ENCODE results near the gene KCNRG.
"Not testable (repeated sequence)": the region's sequence is repeated elsewhere in the genome, so short reads cannot be mapped to it uniquely, and the experiment has no call there.

KCNRG gene

GRCh38 chr13:50012396-50013169 lies 2.7 kb upstream of the KCNRG start:
- no peak for DNase-seq

GRCh38 chr13:50014386-50014785 lies 858 bp upstream of the KCNRG start:
- no peak for DNase-seq

- no peak for DNase-seq
Observed at GRCh38 chr13:50015750-50016149, 506 bp downstream of the KCNRG start.

GRCh38 chr13:50016444-50016843 lies 1.2 kb downstream of the KCNRG start:
- DNase-seq: no peak

- DNase-seq: no peak
Observed at GRCh38 chr13:50017819-50018218, 2.6 kb downstream of the KCNRG start.

GRCh38 chr13:50025436-50025835 lies 10.2 kb downstream of the KCNRG start:
- no peak for DNase-seq

- no peak for DNase-seq
Observed at GRCh38 chr13:50026788-50027473, 11.7 kb downstream of the KCNRG start.

GRCh38 chr13:50030315-50030714 lies 15.1 kb downstream of the KCNRG start:
- DNase-seq: no peak

- DNase-seq: no peak
Observed at GRCh38 chr13:50033725-50034124, 18.5 kb downstream of the KCNRG start.

- no peak for DNase-seq
Observed at GRCh38 chr13:50037788-50038187, 22.5 kb downstream of the KCNRG start.

- DNase-seq: no peak
Observed at GRCh38 chr13:50038266-50038665, 23.0 kb downstream of the KCNRG start.

- DNase-seq: no peak
Observed at GRCh38 chr13:50052478-50052877, 37.2 kb downstream of the KCNRG start.

- DNase-seq: no peak
Observed at GRCh38 chr13:50053844-50054243, 38.6 kb downstream of the KCNRG start.

- no peak for DNase-seq
Observed at GRCh38 chr13:50055454-50055853, 40.2 kb downstream of the KCNRG start.

- DNase-seq: no peak
Observed at GRCh38 chr13:50060718-50061117, 45.5 kb downstream of the KCNRG start.

- not testable (repeated sequence) for DNase-seq
Observed at GRCh38 chr13:50062336-50062735, 47.1 kb downstream of the KCNRG start.

- DNase-seq: no peak
Observed at GRCh38 chr13:50065712-50066111, 50.5 kb downstream of the KCNRG start.

GRCh38 chr13:50068508-50068907 lies 53.3 kb downstream of the KCNRG start:
- no peak for DNase-seq

- DNase-seq: no peak
Observed at GRCh38 chr13:50069261-50069660, 54.0 kb downstream of the KCNRG start.

GRCh38 chr13:50070186-50070585 lies 54.9 kb downstream of the KCNRG start:
- DNase-seq: no peak
